Activated CD4-positive, CD25-positive, alpha-beta regulatory T cell (primary cell): Measurements from ENCODE around the gene CSE1L.
A peak's percentile ranks its signal among the peaks of the same experiment; 100 is the strongest.
"Not testable (repeated sequence)": the region's sequence is repeated elsewhere in the genome, so short reads cannot be mapped to it uniquely, and the experiment has no call there.

Experiments used
- DNase-seq, 4 experiments: peaks; one replicate each; lab custom pipeline; 2025; lab: John Stamatoyannopoulos, UW

The CSE1L gene, protein sequence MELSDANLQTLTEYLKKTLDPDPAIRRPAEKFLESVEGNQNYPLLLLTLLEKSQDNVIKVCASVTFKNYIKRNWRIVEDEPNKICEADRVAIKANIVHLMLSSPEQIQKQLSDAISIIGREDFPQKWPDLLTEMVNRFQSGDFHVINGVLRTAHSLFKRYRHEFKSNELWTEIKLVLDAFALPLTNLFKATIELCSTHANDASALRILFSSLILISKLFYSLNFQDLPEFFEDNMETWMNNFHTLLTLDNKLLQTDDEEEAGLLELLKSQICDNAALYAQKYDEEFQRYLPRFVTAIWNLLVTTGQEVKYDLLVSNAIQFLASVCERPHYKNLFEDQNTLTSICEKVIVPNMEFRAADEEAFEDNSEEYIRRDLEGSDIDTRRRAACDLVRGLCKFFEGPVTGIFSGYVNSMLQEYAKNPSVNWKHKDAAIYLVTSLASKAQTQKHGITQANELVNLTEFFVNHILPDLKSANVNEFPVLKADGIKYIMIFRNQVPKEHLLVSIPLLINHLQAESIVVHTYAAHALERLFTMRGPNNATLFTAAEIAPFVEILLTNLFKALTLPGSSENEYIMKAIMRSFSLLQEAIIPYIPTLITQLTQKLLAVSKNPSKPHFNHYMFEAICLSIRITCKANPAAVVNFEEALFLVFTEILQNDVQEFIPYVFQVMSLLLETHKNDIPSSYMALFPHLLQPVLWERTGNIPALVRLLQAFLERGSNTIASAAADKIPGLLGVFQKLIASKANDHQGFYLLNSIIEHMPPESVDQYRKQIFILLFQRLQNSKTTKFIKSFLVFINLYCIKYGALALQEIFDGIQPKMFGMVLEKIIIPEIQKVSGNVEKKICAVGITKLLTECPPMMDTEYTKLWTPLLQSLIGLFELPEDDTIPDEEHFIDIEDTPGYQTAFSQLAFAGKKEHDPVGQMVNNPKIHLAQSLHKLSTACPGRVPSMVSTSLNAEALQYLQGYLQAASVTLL

GRCh38 chr20:49046087-49046900 is at the start of gene CSE1L:
Gene CSE1L, plus strand, starts transcription at chr20:49046312. Its CDS starts 12,152 bp downstream, at chr20:49058464.
- peak; percentile 82 to 90 (median 84) for DNase-seq

- DNase-seq, result no peak
Measured at GRCh38 chr20:48999890-49000870, 45.9 kb upstream of the CSE1L start.

- DNase-seq, result no peak
Measured at GRCh38 chr20:49001741-49002140, 44.4 kb upstream of the CSE1L start.

DNA sequence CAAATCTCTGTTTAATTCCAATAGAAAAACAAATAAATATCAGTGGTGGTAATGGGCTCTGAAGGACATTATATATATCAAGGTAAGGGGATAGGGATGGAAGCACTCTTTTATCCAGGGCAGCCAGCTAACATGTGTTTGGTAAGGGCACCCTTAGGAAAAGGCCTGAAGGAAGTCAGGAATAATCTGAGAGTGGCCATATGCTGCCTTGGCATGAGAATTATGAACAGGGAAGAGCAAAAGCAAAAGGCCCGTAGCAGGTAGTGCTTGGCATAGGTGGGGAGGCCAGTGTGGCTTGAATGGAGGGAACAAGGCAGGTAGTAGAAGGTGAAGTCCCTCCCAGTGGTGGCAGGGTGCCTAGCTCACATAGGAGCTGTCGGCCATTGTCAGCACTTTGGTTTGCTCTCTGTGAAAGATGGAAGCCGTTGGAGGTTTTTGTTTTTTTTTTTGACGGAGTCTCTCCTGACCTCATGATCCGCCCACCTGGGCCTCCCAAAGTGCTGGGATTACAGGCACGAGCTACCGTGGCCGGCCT is 39.6 kb upstream of the CSE1L start:
- no peak for DNase-seq

GRCh38 chr20:49009899-49010631 is 36.0 kb upstream of the CSE1L start:
- no peak for DNase-seq

DNA sequence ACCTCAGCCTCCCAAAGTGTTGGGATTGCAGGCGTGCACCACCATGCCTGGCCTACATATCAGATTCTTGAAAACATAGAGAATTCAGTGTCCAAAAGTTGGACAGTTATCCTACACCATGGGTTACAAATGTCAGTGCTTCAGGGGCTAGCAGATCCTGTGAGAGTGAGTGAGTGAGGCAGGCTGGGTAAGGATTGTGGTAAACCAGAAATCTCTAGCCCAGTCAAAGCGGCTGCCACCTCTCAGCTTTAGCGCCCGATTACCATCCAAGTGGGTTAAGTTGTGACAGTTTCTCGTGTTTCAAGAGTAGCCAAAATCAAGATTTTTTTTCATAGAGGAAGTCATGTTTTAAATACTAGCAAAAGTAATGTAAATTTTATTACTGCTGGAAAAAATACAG is 21.9 kb upstream of the CSE1L start:
- DNase-seq, result no peak

- not testable (repeated sequence) for DNase-seq
Measured at GRCh38 chr20:49028177-49028576, 17.9 kb upstream of the CSE1L start.

GRCh38 chr20:49028684-49029083 is 17.4 kb upstream of the CSE1L start:
- DNase-seq, result no peak

- DNase-seq, result no peak
Measured at GRCh38 chr20:49029203-49029602, 16.9 kb upstream of the CSE1L start.

GRCh38 chr20:49030954-49031619 is 15.0 kb upstream of the CSE1L start:
- DNase-seq, result no peak

- DNase-seq, result no peak
Measured at GRCh38 chr20:49032455-49032854, 13.7 kb upstream of the CSE1L start.

GRCh38 chr20:49034070-49034732 is 11.9 kb upstream of the CSE1L start:
- no peak for DNase-seq

DNA sequence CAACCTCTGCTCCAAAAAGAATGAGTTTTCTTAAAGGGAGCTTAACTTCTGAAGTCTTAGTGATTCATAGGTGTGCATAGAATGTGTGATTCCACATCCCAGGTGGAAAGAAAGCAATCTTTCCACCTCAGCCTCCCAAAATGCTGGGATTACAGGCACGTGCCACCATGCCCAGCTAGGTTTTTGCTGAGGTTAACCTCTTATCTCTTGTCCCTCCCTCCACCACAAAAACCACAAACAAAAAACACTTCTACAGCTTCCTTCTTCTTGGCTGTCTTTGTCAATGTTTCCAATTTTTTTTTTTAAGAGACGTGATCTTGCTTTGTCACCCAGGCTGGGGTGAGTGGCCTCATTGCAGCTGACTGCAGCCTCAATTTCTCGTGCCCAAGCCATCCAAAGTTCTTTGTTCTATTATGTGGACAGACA is 8.1 kb upstream of the CSE1L start:
- no peak for DNase-seq

DNA sequence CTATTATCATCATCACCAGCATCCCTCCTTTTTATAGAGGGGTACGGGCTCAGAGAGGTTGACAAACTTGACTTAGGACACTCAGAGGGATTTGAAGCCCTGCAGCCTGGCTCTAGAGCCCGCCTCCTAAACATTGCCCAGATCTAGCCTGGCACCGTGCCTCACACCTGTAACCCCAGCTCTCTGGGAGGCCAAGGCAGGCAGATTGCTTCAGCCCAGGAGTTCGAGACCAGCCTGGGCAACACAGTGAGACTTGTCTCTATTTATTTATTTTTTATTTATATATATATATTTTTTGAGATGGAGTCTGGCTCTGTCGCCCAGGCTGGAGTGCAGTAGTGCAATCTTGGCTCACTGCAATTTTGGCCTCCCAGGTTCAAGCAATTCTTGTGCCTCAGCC is 6.3 kb upstream of the CSE1L start:
- DNase-seq, result no peak

GRCh38 chr20:49043000-49043399 is 3.1 kb upstream of the CSE1L start:
- no peak for DNase-seq

- no peak for DNase-seq
Measured at GRCh38 chr20:49045440-49046086, 549 bp upstream of the CSE1L start.

GRCh38 chr20:49052334-49052733 is 6.2 kb downstream of the CSE1L start:
- DNase-seq, result no peak

- no peak for DNase-seq
Measured at GRCh38 chr20:49054056-49054643, 8.0 kb downstream of the CSE1L start.
